GM12873 (cell line): Measurements from ENCODE around the gene RIN3.

ENCODE experiments used
- TF ChIP-seq, protein P1 (sequence below): IDR thresholded peaks from 2 replicates; pipeline ENCODE4 v1.5.1; 2012; ENCODE audit warnings: low read depth, mild to moderate bottlenecking, moderate library complexity, low read length, control low read depth; ENCODE audit not compliant: insufficient read depth; ENCODE audit errors: missing control alignments

RIN3 gene

DNA sequence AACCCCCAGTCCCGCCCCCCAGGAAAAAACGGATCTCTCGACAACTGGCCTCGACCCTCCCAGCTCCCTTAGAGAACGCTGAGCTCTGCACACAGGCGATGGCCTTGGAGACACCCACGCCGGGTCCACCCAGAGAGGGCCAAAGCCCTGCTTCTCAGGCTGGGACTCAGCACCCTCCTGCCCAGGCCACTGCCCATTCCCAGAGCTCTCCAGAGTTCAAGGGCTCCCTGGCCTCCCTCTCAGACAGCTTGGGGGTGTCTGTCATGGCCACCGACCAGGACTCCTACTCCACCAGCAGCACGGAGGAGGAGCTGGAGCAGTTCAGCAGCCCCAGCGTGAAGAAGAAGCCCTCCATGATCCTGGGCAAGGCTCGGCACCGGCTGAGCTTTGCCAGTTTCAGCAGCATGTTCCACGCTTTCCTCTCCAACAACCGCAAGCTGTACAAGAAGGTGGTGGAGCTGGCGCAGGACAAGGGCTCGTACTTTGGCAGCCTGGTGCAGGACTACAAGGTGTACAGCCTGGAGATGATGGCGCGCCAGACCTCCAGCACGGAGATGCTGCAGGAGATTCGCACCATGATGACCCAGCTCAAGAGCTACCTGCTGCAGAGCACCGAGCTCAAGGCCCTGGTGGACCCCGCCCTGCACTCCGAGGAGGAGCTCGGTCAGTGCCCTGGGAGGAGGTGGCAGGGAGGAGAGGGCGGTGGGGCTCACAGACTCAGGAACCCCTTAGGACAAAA is 139.0 kb downstream of the RIN3 start:
- TF ChIP-seq, protein P1, sequence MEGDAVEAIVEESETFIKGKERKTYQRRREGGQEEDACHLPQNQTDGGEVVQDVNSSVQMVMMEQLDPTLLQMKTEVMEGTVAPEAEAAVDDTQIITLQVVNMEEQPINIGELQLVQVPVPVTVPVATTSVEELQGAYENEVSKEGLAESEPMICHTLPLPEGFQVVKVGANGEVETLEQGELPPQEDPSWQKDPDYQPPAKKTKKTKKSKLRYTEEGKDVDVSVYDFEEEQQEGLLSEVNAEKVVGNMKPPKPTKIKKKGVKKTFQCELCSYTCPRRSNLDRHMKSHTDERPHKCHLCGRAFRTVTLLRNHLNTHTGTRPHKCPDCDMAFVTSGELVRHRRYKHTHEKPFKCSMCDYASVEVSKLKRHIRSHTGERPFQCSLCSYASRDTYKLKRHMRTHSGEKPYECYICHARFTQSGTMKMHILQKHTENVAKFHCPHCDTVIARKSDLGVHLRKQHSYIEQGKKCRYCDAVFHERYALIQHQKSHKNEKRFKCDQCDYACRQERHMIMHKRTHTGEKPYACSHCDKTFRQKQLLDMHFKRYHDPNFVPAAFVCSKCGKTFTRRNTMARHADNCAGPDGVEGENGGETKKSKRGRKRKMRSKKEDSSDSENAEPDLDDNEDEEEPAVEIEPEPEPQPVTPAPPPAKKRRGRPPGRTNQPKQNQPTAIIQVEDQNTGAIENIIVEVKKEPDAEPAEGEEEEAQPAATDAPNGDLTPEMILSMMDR: no peak

DNA sequence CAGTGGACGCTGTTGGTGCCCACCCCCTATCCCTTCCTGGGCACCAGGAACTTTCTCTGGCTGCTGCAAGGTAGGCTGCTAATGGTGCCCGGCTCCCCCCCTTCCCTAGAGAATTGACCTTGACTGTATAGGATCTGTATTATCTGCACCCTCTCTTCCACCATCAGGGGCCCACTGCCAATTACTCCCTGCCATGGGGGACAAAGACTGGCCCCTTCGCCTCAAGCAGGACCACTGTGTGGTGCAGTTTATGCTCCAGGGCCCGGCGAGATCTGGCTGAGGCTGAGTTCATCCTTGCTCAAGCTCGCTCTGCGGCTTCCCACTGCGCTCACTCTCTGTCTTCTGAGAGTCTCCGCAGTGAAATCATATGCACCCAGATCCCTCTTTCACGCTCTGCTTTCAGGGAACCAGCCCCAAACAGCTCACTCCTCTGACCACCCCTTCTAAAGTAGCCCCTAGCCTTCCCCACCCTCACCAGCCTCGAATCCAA is 139.6 kb downstream of the RIN3 start:
- TF ChIP-seq, protein P1: no peak

DNA sequence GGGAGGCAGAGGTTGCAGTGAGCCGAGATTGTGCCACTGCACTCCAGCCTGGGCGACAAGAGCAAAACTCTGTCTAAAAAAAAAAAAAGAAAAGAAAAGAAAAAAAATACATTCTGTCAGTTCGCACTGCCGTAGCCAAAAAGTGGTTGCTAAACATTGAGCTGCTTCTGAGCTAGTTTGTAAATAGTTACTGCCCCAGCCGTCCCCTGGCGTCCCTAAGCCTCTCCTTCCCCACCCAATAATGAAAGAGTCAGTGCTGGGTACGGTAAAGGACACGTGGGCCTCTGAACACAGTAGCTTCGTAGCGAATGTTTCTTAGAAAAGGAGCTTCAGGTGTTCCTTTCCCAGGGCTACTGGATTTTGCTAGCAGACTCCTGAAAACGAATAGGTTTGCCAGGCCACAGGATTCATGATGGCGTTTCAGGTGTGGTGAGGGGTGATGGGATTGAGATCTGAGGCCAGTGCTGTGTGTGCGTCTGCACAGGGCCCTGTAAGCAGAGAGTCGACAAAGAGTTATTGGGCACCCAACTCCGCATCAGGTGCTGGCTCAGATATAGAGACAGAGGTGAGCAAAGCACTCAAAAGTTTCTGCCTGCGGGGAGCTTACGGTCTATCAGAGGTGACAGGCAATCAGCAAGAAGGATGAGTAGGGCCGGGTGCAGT is 140.8 kb downstream of the RIN3 start:
- TF ChIP-seq, protein P1: no peak

GRCh38 chr14:92655419-92656201 is 142.0 kb downstream of the RIN3 start:
- TF ChIP-seq, protein P1: no peak

GRCh38 chr14:92656306-92657081 is 142.9 kb downstream of the RIN3 start:
- TF ChIP-seq, protein P1: peak; percentile 22

DNA sequence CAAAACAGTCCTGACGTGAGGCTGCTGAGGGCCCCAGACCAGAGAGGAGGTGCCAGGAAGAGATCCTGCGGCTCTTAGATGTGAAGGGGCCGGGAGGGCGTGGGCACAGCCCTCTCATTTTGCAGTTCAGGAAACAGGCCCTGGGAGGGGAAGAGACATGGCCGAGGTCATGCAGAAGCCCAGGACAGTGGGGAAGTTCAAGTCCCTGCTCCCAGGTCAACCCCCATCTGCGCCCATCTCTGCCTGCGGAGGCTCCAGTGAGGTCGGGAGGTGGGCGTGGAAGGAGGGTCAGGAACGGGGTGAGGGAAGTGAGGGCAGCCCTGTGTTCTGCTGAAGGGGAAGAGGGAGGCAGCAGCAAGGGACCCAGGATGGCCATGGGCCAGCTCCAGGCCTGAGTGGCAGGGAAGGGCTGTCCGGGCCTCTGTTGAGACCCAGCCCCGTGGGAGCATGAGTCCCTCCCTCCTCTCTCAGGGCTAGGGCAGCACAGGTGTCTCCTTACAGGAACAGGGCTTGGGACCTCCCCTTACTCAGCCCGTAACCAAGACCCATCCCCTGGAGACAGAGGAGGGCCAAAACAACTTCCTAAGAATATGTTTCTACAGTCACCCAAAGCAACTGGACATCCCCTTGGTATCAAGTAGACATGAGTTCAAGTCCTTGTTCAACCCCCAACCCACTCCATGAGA is 144.0 kb downstream of the RIN3 start:
- TF ChIP-seq, protein P1: no peak
